Vagina (tissue), 2 donors: ENCODE results near the gene XPOT.

Source experiments
- POLR2A ChIP-seq, 2 donors: fragments of 450-650 bp; IDR thresholded peaks; one replicate each; pipeline ENCODE4 v1.6.1; 2017; ENCODE audit warnings: antibody characterized with exemption in 2 of 2, mild to moderate bottlenecking in 2 of 2, moderate library complexity in 2 of 2
- POLR2AphosphoS5 ChIP-seq, 2 donors: sonication (generic); formaldehyde crosslinking; IDR thresholded peaks; one replicate each; pipeline ENCODE4 v1.9.0; 2017; ENCODE audit warnings: antibody characterized with exemption in 2 of 2, mild to moderate bottlenecking in 2 of 2, low read depth in 1 of 2; ENCODE audit not compliant: insufficient read depth in 1 of 2
- TF ChIP-seq, protein P1 (sequence below), 3 experiments: fragments of 450-650 bp in 2 of 3; fragments of 200-600 bp in 1 of 3; sonication (generic) in 1 of 3; IDR thresholded peaks; one replicate each; pipeline ENCODE4 v1.5.1; 2017 to 2019; ENCODE audit warnings: antibody characterized with exemption in 3 of 3, mild to moderate bottlenecking in 2 of 3, moderate library complexity in 2 of 3

DNA sequence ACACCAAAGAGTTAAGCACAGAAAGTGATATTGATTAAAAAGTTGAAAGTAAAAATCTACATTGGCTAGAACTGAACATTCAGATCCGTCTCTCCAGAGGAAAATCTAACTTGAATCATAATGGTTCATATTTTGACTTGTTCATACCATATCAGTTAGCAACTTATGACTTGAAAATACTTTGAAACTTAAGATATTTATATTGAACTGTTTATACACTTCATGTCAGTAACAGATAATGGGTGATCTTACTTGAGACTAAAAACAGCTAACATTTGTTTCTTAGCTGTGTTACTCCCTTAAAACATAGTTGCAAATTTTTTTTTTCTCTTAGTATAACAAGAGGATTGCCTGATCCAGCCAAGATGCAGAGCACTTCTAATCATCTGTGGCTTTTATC, 51.3 kb downstream of the XPOT start:
- TF ChIP-seq, protein P1, sequence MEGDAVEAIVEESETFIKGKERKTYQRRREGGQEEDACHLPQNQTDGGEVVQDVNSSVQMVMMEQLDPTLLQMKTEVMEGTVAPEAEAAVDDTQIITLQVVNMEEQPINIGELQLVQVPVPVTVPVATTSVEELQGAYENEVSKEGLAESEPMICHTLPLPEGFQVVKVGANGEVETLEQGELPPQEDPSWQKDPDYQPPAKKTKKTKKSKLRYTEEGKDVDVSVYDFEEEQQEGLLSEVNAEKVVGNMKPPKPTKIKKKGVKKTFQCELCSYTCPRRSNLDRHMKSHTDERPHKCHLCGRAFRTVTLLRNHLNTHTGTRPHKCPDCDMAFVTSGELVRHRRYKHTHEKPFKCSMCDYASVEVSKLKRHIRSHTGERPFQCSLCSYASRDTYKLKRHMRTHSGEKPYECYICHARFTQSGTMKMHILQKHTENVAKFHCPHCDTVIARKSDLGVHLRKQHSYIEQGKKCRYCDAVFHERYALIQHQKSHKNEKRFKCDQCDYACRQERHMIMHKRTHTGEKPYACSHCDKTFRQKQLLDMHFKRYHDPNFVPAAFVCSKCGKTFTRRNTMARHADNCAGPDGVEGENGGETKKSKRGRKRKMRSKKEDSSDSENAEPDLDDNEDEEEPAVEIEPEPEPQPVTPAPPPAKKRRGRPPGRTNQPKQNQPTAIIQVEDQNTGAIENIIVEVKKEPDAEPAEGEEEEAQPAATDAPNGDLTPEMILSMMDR (IDR thresholded peaks at IDR 0.05) = no peak
- TF ChIP-seq POLR2A (IDR thresholded peaks at IDR 0.05) = no peak
- TF ChIP-seq POLR2AphosphoS5 (IDR thresholded peaks at IDR 0.05; ENCODE audit: insufficient read depth in 1 of 2, low read depth in 1 of 2) = no peak
